Fibroblast of villous mesenchyme (primary cell): ENCODE results near the gene HAP1. TPM values are rescaled to one million over a fixed set of nuclear protein-coding genes. Genes with fewer than 3 reads are reported as not detected.

Experiments
- DNase-seq: peaks from one replicate; pipeline ENCODE4 v3.0.0-alpha.2; 2010; ENCODE audit warnings: low read depth
- H3K4me3 ChIP-seq: 2 replicates; pipeline ENCODE4 v1.5.1; 2011; ENCODE audit warnings: low read depth, mild to moderate bottlenecking, low read length
- CTCF ChIP-seq: IDR thresholded peaks from 2 replicates; pipeline ENCODE4 v1.5.1; 2012; ENCODE audit warnings: low read depth, mild to moderate bottlenecking, low read length; ENCODE audit not compliant: insufficient read depth
- total RNA-seq: library from RNA; depleted of rRNA; stranded (reverse); fragments of >200 nt; gene quantifications from 2 replicates; pipeline ENCODE4 v1.2.3, GENCODE V29; 2012

Gene HAP1
- total RNA-seq, 1 donor: under 0.01 TPM

GRCh38 chr17:41762841-41763240 lies 28.4 kb upstream of the HAP1 start:
- no peak overlapping the region for H3K4me3 ChIP-seq
- no peak for TF ChIP-seq CTCF

GRCh38 chr17:41762391-41762790 lies 27.9 kb upstream of the HAP1 start:
- no peak overlapping the region for H3K4me3 ChIP-seq
- DNase-seq: no peak
- TF ChIP-seq CTCF: no peak

More at GRCh38 chr17:41762841-41763240, 28.4 kb upstream of the HAP1 start:
- no peak for DNase-seq

GRCh38 chr17:41760878-41761277 lies 26.4 kb upstream of the HAP1 start:
- no peak overlapping the region for H3K4me3 ChIP-seq
- TF ChIP-seq CTCF: no peak
- DNase-seq: no peak

- TF ChIP-seq CTCF: no peak
- no peak for DNase-seq
Observed at GRCh38 chr17:41758601-41759000, 24.2 kb upstream of the HAP1 start.

GRCh38 chr17:41754066-41754465 lies 19.6 kb upstream of the HAP1 start:
- no peak for TF ChIP-seq CTCF
- no peak overlapping the region for H3K4me3 ChIP-seq
- no peak for DNase-seq

More at GRCh38 chr17:41758601-41759000, 24.2 kb upstream of the HAP1 start:
- H3K4me3 ChIP-seq: no peak overlapping the region

- no peak overlapping the region for H3K4me3 ChIP-seq
- no peak for DNase-seq
- TF ChIP-seq CTCF: no peak
Observed at GRCh38 chr17:41751288-41751687, 16.8 kb upstream of the HAP1 start.

- no peak overlapping the region for H3K4me3 ChIP-seq
- no peak for DNase-seq
- no peak for TF ChIP-seq CTCF
Observed at GRCh38 chr17:41750862-41751261, 16.4 kb upstream of the HAP1 start.
